Measurements from ENCODE around the gene ANKRD44.

The ANKRD44 gene

DNA sequence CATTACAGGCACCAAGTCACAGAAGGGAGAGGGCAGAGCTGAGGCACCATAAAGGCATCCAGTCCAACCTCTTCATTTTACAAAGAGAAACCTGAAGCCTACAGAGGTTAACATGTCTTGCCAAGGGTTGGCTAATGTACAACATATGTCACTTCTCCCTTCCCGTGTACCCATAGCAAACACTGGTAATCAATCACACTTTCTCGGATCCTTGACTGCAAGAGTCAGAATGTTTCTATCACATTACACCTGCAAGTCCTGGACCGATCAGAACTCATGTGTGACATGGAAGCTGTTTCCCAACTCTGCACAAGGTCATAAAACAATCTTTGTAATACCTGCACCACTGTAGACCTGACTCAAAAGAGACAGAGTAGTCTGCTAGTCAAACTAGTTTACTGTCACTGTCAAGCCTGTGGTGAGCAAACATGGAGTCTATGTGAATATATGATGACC, 6.0 kb downstream of the ANKRD44 start:
- no peak overlapping the region for H3K9ac ChIP-seq (ENCODE audit: low read length)
- H3K27ac ChIP-seq (ENCODE audit: low read length, poor library complexity, severe bottlenecking), result no peak overlapping the region
- no peak overlapping the region for H4K91ac ChIP-seq (ENCODE audit: low read length)
- H3K4me3 ChIP-seq (ENCODE audit: insufficient read depth in 1 of 2, low read depth in 1 of 2, low read length in 2 of 2), result no peak overlapping the region
- H3K36me3 ChIP-seq (ENCODE audit: control insufficient read depth in 1 of 2, insufficient read depth in 2 of 2, low read depth in 1 of 2, low read length in 2 of 2), result no peaks in the 10 kb centered on the region
- no peak overlapping the region for H2BK12ac ChIP-seq (ENCODE audit: low read length in 2 of 2)
- H2BK5ac ChIP-seq (ENCODE audit: low read depth, low read length, poor library complexity, severe bottlenecking), result no peak overlapping the region
- no peaks in the 10 kb centered on the region for H3K27me3 ChIP-seq (ENCODE audit: control insufficient read depth in 1 of 2, insufficient read depth in 1 of 2, low read length in 2 of 2)
- H3K4ac ChIP-seq (ENCODE audit: low read depth in 1 of 2, low read length in 2 of 2), result no peak overlapping the region
- no peak overlapping the region for H3K14ac ChIP-seq (ENCODE audit: low read length in 2 of 2)
- H3K4me1 ChIP-seq (ENCODE audit: control insufficient read depth, insufficient read depth, low read depth, low read length), result peaks cover 3% of the 10 kb centered on the region
- H3K4me2 ChIP-seq (ENCODE audit: low read length, poor library complexity, severe bottlenecking), result no peak overlapping the region
- no peak overlapping the region for H4K8ac ChIP-seq (ENCODE audit: low read length)
- 96% methylated on average over 3 of the region's 3 CpGs for WGBS
- H2BK15ac ChIP-seq (ENCODE audit: low read depth, poor library complexity, severe bottlenecking), result no peak overlapping the region
- no peak overlapping the region for H3K23ac ChIP-seq (ENCODE audit: low read length in 2 of 2)
- H3K9me3 ChIP-seq (ENCODE audit: control insufficient read depth, low read length), result no peaks in the 10 kb centered on the region
- H2BK120ac ChIP-seq (ENCODE audit: low read depth, low read length), result no peak overlapping the region
- no peak overlapping the region for H3K18ac ChIP-seq (ENCODE audit: low read depth in 1 of 2, low read length in 2 of 2)
- no peak overlapping the region for H2AK5ac ChIP-seq (ENCODE audit: low read length, severe bottlenecking)
- no peak for DNase-seq
- no peak overlapping the region for H2AFZ ChIP-seq (ENCODE audit: low read depth, low read length)
- peaks cover 29% of the 10 kb centered on the region for H3K79me1 ChIP-seq (replicated peaks; ENCODE audit: low read length, poor library complexity, severe bottlenecking)

DNA sequence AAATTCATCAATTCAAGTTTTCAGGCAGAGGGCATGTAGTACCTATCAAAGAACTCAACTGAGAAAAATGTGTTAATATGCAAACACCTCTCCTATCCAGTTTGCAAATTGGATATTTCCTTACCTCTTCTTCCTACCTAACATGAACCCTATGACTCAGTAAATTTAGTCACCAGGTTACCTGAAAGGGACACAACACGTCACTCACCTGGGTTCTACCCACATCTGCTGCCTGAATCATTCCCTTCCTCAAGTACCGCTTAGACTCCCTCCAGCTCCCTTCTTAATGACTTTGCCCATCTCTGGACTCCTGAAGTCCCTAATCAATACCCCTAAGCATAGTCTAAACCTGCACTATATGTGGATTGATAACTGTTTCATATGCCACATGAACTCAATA, 10.4 kb downstream of the ANKRD44 start:
- H3K27me3 ChIP-seq (ENCODE audit: control insufficient read depth in 1 of 2, insufficient read depth in 1 of 2, low read length in 2 of 2), result no peaks in the 10 kb centered on the region
- H3K79me1 ChIP-seq (replicated peaks; ENCODE audit: low read length, poor library complexity, severe bottlenecking), result peaks cover 25% of the 10 kb centered on the region
- no peak for DNase-seq
- H2BK12ac ChIP-seq (ENCODE audit: low read length in 2 of 2), result no peak overlapping the region
- H3K4ac ChIP-seq (ENCODE audit: low read depth in 1 of 2, low read length in 2 of 2), result no peak overlapping the region
- no peak overlapping the region for H3K23ac ChIP-seq (ENCODE audit: low read length in 2 of 2)
- H3K9ac ChIP-seq (ENCODE audit: low read length), result no peak overlapping the region
- H3K18ac ChIP-seq (ENCODE audit: low read depth in 1 of 2, low read length in 2 of 2), result no peak overlapping the region
- no peak overlapping the region for H3K14ac ChIP-seq (ENCODE audit: low read length in 2 of 2)
- H4K8ac ChIP-seq (ENCODE audit: low read length), result no peak overlapping the region
- no peak overlapping the region for H4K91ac ChIP-seq (ENCODE audit: low read length)
- 93% methylated on average over 2 of the region's 2 CpGs for WGBS
- no peak overlapping the region for H2BK120ac ChIP-seq (ENCODE audit: low read depth, low read length)
- no peak overlapping the region for H3K27ac ChIP-seq (ENCODE audit: low read length, poor library complexity, severe bottlenecking)
- no peak overlapping the region for H2BK15ac ChIP-seq (ENCODE audit: low read depth, poor library complexity, severe bottlenecking)
- no peaks in the 10 kb centered on the region for H3K4me1 ChIP-seq (ENCODE audit: control insufficient read depth, insufficient read depth, low read depth, low read length)
- no peaks in the 10 kb centered on the region for H3K36me3 ChIP-seq (ENCODE audit: control insufficient read depth in 1 of 2, insufficient read depth in 2 of 2, low read depth in 1 of 2, low read length in 2 of 2)
- no peak overlapping the region for H2AK5ac ChIP-seq (ENCODE audit: low read length, severe bottlenecking)
- H3K4me2 ChIP-seq (ENCODE audit: low read length, poor library complexity, severe bottlenecking), result no peak overlapping the region
- no peak overlapping the region for H2BK5ac ChIP-seq (ENCODE audit: low read depth, low read length, poor library complexity, severe bottlenecking)
- no peaks in the 10 kb centered on the region for H3K9me3 ChIP-seq (ENCODE audit: control insufficient read depth, low read length)
- H2AFZ ChIP-seq (ENCODE audit: low read depth, low read length), result no peak overlapping the region
- no peak overlapping the region for H3K4me3 ChIP-seq (ENCODE audit: insufficient read depth in 1 of 2, low read depth in 1 of 2, low read length in 2 of 2)

DNA sequence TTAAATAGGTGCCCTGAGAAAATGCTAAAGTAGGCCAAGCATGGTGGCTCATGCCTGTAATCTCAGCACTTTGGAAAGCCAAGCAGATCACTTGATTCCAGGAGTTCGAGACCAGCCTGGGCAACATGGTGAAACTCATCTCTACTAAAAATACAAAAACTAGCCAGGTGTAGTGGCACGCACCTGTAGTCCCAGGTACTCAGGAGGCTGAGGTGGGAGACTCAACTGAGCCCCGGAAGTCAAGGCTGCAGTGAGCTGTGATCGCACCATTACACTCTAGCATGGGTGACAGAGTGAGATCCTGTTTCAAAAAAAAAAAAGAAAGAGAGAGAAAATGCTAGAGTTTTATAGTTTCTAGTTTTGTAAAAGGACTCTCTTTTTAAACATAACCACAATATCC, 12.0 kb downstream of the ANKRD44 start:
- Histone ChIP-seq H2BK120ac (ENCODE audit: low read depth, low read length) (no peak overlapping the region), H3K23ac (ENCODE audit: low read length in 2 of 2) (no peak overlapping the region), H4K91ac (ENCODE audit: low read length) (no peak overlapping the region), H3K27me3 (ENCODE audit: control insufficient read depth in 1 of 2, insufficient read depth in 1 of 2, low read length in 2 of 2) (no peaks in the 10 kb centered on the region), H3K9me3 (ENCODE audit: control insufficient read depth, low read length) (no peaks in the 10 kb centered on the region), H3K4me2 (ENCODE audit: low read length, poor library complexity, severe bottlenecking) (no peak overlapping the region), H3K4me1 (ENCODE audit: control insufficient read depth, insufficient read depth, low read depth, low read length) (no peaks in the 10 kb centered on the region), H3K36me3 (ENCODE audit: control insufficient read depth in 1 of 2, insufficient read depth in 2 of 2, low read depth in 1 of 2, low read length in 2 of 2) (no peaks in the 10 kb centered on the region), H2AK5ac (ENCODE audit: low read length, severe bottlenecking) (no peak overlapping the region), H3K4me3 (ENCODE audit: insufficient read depth in 1 of 2, low read depth in 1 of 2, low read length in 2 of 2) (no peak overlapping the region), H3K4ac (ENCODE audit: low read depth in 1 of 2, low read length in 2 of 2) (no peak overlapping the region), H3K9ac (ENCODE audit: low read length) (no peak overlapping the region), H2AFZ (ENCODE audit: low read depth, low read length) (no peak overlapping the region), H2BK15ac (ENCODE audit: low read depth, poor library complexity, severe bottlenecking) (no peak overlapping the region), H3K79me1 (replicated peaks; ENCODE audit: low read length, poor library complexity, severe bottlenecking) (peaks cover 19% of the 10 kb centered on the region), H2BK5ac (ENCODE audit: low read depth, low read length, poor library complexity, severe bottlenecking) (no peak overlapping the region), H3K27ac (ENCODE audit: low read length, poor library complexity, severe bottlenecking) (no peak overlapping the region), H3K18ac (ENCODE audit: low read depth in 1 of 2, low read length in 2 of 2) (no peak overlapping the region), H4K8ac (ENCODE audit: low read length) (no peak overlapping the region), H2BK12ac (ENCODE audit: low read length in 2 of 2) (no peak overlapping the region), H3K14ac (ENCODE audit: low read length in 2 of 2) (no peak overlapping the region)
- DNase-seq, result no peak
- WGBS, result 100% methylated on average over 4 of the region's 4 CpGs

DNA sequence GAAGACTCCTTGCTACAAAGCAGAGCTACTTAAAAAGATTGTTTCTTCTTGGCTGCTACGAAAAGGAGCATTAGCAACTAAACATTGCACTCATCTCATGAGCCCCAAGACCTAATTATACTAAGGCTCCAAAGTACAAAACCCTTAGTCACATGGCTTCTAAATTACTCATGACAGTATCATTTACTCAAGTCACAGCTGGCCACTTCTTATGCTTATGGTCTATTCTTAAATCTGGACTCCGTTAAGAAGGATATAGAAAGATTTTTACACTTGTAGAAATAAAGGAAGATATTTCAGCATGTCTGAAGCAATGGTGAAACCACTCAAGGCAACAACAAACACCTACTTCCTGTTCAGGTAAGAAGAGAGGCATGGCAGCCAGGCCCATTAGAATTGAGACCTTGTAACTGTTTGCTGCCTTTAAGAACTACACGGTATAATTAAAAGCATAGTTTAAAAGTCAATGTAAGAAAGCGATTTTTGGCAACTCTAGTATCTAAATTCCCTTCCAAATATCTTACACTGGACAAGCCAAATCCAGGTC, 12.7 kb downstream of the ANKRD44 start:
- H3K9ac ChIP-seq (ENCODE audit: low read length), result no peak overlapping the region
- H3K9me3 ChIP-seq (ENCODE audit: control insufficient read depth, low read length), result no peaks in the 10 kb centered on the region

More for the DNA sequence above, 12.7 kb downstream of the ANKRD44 start:
- no peak overlapping the region for H3K14ac ChIP-seq (ENCODE audit: low read length in 2 of 2)
- H4K8ac ChIP-seq (ENCODE audit: low read length), result no peak overlapping the region
- no peak overlapping the region for H3K4me3 ChIP-seq (ENCODE audit: insufficient read depth in 1 of 2, low read depth in 1 of 2, low read length in 2 of 2)
- no peak overlapping the region for H2AFZ ChIP-seq (ENCODE audit: low read depth, low read length)
- H2BK120ac ChIP-seq (ENCODE audit: low read depth, low read length), result no peak overlapping the region
- no peak overlapping the region for H3K27ac ChIP-seq (ENCODE audit: low read length, poor library complexity, severe bottlenecking)
- no peak overlapping the region for H3K23ac ChIP-seq (ENCODE audit: low read length in 2 of 2)
- no peak overlapping the region for H3K4ac ChIP-seq (ENCODE audit: low read depth in 1 of 2, low read length in 2 of 2)
- DNase-seq, result no peak
- no peak overlapping the region for H4K91ac ChIP-seq (ENCODE audit: low read length)
- H3K27me3 ChIP-seq (ENCODE audit: control insufficient read depth in 1 of 2, insufficient read depth in 1 of 2, low read length in 2 of 2), result no peaks in the 10 kb centered on the region
- H3K4me1 ChIP-seq (ENCODE audit: control insufficient read depth, insufficient read depth, low read depth, low read length), result no peaks in the 10 kb centered on the region
- H3K79me1 ChIP-seq (replicated peaks; ENCODE audit: low read length, poor library complexity, severe bottlenecking), result peaks cover 17% of the 10 kb centered on the region
- no peak overlapping the region for H3K4me2 ChIP-seq (ENCODE audit: low read length, poor library complexity, severe bottlenecking)
- H3K18ac ChIP-seq (ENCODE audit: low read depth in 1 of 2, low read length in 2 of 2), result no peak overlapping the region
- WGBS, result 91% methylated on average over 4 of the region's 4 CpGs
- no peak overlapping the region for H2BK5ac ChIP-seq (ENCODE audit: low read depth, low read length, poor library complexity, severe bottlenecking)
- no peak overlapping the region for H2AK5ac ChIP-seq (ENCODE audit: low read length, severe bottlenecking)
- no peaks in the 10 kb centered on the region for H3K36me3 ChIP-seq (ENCODE audit: control insufficient read depth in 1 of 2, insufficient read depth in 2 of 2, low read depth in 1 of 2, low read length in 2 of 2)
- no peak overlapping the region for H2BK15ac ChIP-seq (ENCODE audit: low read depth, poor library complexity, severe bottlenecking)
- no peak overlapping the region for H2BK12ac ChIP-seq (ENCODE audit: low read length in 2 of 2)
